CD4-positive, alpha-beta T cell treated with Interleukin-12 subunit alpha and Interleukin-12 subunit beta, for 1 hour (primary cell): Measurements from ENCODE around the gene TENM3.
"Not testable (repeated sequence)": the region's sequence is repeated elsewhere in the genome, so short reads cannot be mapped to it uniquely, and the experiment has no call there.

Source experiments
- DNase-seq: peaks from one replicate; pipeline ENCODE4 v3.0.0-alpha.2; 2020

The TENM3 gene

DNA sequence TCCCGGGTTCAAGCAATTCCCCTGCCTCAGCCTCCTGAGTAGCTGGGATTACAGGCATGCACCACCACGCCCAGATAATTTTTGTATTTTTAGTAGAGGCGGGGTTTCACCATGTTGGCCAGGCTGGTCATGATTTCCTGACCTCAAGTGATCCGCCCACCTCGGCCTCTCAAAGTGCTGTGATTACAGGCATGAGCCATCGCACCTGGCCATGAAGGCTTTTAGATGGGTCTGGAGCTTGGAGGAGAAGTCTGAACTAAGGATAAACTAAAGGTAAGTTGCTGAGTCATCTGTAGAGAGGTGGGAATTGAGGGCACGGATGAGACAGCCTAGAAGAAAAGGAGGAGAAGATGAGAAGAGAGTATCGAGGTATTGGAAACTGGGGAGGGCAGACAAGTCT is at the start of gene TENM3:
Gene TENM3 (plus strand): TSS at position 199 of the 400 bp plus-strand sequence. CDS start 80,619 bp downstream, outside the sequence.
- not testable (repeated sequence) for DNase-seq

DNA sequence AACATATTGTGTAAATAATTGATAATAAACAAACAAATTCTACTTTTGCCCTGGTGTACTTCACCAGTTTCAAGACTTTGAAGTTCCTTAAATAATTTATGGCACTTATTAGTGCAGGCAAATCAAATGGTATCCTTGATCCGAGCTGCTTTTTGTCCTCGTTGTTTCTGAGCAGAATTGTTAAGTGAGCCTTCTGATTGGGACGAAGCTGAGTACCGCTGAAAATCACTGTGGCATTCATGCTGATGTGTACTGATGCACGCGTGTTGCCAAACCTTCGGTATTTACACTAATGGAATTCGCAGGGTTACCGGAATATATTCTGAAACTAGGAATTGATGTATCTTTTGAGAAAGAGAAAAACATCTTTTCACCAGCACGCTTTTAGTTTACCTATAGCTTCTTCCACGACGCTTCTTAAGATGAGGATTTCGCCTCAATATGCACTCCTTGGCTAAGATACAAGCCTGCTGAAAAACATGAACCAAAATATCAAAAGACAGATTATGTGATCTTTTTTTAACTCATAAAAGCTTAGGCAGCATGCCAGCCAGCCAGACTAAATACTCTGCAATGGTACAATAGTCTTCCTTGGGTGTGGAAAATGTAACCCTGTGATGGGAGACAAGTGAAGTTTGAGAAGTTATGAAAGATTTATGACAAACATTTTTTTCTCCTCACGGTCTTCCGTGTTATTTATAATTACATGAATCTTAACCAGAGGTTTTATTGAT is 48.9 kb upstream of the TENM3 start:
- no peak for DNase-seq

DNA sequence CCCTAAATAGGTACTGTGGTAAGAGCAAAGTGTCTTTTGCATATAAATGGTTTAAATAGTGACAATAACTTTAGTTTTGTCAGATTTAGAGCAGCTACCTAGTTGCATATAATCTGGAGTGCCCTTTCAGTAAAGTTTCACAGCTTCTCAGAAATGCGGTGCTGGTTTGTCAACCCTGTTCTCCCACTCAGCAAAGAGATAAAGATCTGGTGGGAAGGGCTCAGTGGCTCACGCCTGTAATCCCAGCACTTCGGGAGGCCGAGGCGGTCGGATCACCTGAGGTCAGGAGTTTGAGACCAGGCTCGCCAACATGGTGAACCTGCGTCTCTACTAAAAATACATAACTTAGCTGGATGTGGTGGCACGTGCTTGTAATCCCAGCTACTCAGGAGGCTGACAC is 45.6 kb upstream of the TENM3 start:
- DNase-seq, result no peak

DNA sequence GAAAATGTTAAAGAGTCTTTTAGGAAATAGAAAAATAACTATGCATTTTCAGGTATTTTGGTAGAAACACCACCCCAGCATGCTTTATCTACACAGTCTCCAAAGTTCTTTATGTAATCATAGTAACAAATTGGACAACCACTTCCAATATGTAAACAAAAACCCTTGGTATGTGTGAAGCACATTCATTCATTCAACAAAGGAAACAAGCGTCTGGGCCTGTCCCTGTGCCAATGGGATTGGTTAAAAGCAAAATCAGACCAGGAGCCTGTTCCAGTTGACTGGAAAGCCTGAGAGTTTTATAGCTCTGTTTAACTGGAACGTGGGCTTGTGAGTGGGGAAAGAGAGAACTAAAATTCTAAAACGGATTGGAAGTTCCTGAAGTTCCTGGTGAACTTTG is 41.3 kb upstream of the TENM3 start:
- no peak for DNase-seq

DNA sequence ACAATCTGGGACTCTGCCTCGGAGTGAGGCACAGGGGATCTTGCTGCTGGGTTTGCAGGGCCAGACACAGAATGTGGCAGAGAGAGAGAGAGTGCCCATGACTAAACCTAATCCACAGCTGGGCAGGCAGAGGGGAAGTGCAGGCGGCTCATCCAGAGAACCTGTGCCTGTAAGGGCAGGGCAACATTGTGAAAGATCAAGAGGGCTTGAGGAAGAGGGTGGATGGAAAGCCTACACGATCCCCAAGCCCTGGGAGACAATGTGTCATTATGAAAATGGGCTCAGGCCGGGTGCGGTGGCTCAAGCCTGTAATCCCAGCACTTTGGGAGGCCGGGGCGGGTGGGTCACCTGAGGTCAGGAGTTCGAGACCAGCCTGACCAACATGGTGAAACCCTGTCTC is 40.6 kb upstream of the TENM3 start:
- no peak for DNase-seq

DNA sequence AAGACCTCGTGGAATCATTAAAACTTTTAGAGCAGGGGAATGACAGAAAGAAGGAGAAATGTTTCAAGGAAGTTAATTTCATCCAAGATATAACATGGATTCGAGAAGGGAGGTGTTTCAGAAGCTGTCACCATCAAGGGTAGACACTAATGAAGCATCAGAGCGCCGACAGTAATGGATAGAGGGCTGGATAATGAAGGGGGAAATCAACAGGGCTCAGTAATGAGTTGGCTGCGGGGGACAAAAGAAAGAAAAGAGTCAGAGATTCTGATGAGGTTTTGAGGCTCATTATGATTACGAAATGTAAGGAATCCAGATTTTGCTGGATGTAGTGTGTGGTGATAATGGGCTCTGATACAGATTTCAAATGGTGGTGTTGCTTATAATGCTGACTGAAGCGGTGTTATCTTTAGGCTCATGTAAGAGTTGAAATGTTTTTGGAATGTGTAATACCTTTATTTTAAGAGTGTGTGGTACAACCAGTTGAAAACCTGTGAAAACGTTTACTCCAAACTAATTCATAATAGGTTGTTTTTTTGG is 39.3 kb upstream of the TENM3 start:
- DNase-seq, result no peak

DNA sequence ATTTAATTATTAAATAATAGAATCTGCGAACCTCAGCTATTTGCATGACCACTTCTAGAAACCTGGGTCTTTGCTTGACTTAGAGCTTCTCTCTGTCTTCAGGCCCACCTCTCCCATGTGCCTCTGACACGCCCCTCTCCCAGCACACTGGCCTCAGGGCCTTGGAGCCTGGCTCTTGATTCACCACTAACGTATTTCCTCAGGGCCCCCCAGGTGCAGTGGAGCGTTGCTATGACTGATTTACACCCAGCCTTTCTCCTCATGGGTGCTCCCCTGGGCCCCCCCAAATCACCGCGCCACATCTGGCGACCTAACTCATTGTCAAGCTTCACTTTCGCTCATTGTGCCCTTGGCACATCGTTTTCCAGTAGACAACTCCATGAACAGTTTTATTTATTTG is 37.9 kb upstream of the TENM3 start:
- DNase-seq, result no peak

DNA sequence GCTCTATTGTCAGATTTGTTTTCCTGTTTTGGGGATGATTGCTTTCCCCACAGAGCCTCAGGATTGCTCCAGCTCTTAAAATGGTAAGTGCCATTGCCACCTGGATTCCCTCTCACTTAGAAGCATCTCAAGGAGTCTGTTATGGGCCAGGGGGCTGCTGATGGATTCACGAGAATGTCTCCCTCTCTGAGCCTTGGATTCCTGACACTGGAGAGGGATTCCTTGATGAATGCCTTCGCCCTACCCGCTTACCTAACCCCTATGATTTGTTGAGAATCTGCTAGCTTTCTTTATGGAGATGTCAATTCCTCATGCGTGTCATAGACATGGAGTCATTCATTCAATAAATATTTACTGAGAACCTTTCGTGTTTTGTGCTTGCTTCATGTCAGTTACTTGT is 36.9 kb upstream of the TENM3 start:
- DNase-seq, result no peak

DNA sequence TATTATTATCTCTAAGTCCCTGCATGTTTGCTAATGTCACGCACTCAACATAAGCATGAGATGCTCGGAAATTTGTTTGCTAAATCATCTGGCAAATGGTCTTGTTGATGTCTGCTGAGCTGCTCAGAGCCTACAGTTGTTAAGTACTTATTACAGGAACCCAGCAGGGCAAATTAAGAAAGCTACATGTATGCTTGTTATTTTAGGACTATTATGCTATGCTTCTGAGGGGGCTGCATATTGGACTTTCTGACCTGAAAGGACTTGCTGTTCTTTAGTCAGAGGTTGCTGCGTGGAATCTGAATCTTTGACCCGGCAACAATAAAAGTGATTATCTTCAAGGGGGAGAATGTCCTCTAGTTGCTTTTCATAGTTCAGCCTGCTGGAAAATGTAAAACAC is 36.3 kb upstream of the TENM3 start:
- DNase-seq, result no peak

DNA sequence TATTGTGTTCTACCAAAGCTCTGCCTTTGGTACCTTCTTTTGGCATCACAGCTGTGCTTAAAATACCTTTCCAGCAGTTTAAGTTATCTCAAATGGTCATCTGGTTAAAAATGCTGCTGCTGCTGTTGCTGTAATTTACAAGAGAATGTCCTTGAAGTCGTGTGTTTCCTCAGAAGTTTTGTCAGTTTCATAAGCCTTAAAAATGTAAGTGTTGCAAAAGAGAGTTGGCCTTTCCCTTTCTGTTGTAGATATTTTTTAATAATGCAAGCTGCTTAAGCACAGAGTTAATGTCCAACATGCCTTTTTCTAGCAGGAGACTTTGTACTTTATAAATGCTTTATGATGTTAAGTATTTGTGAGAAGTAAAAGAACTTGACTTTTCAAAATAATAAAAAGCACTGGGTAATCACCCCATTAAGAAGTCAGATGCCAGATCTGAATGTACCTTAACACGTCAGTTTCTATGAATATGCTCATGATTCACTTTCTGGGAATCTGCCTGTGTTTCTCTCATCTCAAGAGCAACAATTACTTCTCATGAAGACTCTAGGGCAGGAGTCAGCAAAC is 35.3 kb upstream of the TENM3 start:
- DNase-seq, result no peak

DNA sequence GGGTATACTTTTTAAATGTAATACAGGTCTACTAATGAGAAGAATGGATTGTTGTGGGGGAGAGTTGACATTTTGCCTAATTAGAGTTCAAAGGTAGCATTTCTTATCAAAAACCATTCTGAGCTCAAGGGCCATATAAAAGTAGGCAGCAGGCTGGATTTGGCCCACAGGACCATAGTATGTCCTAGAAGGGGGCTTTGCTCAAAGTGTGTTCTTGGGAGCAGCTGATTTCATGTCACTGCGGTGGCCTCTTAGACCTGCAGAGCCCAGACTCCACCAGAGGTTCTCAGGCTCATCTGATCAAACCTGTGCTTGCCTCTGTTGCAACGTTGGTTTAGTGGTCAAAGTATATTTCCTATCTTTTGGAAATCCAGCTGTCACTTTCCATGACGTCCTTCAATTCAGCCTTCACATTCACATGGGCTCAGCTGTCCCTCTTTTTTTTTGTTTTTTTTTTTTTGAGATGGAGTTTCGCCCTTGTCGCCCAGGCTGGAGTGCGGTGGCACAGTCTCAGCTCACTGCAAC is 34.6 kb upstream of the TENM3 start:
- DNase-seq, result no peak

DNA sequence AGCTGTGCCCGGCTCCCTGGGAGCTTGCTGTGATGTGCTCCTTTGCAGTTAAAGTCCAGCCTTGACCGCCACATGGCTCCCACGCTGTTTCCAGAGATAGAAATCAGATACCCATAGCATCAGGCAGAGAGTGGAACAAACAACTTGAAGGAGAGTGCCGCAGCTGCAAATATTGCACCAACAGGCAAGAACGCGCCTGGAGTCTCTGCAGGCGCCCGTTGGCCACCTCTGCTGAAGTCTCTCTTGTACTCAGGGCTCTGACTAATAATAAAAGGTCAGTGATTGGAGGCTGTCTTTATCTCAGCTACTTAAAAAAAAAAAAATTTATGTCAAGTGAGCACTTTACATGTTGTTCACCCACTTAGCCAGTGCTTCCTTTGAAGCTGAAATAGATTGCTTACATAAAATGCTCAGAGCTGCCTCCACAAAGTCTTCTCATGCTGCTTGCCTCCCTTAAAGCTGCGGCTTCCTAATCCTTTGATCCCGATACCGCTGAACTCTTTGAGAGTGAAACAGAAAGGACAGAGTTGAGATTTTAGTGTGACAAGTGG is 30.9 kb upstream of the TENM3 start:
- DNase-seq, result no peak

DNA sequence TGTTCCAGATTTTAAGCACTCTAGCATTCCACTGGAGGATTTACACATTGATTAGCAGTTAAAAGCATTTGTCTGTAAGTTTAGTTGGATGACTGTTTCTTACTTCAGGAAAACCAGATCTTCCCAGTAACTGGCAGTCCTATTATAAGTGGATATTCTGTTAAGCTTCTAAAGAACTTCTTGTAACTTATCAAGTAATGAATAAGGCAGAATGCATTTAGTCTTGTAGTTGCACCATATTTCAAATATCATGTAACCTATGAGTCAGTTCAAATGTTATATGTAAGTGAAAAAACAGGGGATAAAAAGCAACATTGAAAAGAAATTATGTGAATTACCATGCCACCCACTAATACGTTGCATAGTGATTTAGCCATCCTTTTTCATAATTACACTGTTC is 30.2 kb upstream of the TENM3 start:
- DNase-seq, result no peak

DNA sequence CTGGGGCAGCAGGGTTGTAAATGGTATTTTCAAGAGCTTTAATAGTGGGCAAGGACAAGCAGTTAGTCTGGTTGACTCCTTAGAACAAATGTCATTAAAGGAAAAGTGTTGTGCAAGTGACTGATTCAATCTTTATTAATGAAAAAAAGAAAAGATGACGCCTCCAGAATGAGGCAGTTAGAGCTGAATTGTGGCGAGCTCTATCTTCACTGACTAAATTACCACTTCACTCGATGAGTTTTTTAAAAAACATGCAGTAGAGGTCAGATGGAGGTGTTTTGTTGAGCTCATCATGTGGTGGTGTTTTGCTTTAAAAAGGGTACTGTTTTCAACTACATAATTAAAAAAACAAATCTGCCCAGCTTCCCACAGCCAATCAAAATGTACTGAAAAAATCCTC is 28.1 kb upstream of the TENM3 start:
- DNase-seq, result no peak

DNA sequence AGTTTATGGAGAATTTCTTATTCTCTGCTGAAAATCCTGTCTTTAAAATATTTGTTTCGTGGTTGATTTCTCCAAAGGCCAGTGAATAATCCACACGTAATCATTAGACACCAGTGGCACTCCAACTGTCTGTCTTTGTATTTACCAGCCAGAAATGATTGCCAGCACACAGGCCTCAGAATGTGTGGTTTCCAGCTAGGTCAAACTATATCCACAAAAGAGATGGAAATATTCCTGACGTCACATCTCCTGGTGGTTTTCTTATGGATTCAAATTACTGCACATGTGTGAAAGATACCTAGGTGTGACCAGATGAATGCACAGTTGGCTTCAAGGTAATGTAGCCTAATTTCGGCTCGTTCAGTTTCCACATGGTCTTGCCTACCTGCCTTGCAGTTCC is 27.2 kb upstream of the TENM3 start:
- DNase-seq, result no peak

DNA sequence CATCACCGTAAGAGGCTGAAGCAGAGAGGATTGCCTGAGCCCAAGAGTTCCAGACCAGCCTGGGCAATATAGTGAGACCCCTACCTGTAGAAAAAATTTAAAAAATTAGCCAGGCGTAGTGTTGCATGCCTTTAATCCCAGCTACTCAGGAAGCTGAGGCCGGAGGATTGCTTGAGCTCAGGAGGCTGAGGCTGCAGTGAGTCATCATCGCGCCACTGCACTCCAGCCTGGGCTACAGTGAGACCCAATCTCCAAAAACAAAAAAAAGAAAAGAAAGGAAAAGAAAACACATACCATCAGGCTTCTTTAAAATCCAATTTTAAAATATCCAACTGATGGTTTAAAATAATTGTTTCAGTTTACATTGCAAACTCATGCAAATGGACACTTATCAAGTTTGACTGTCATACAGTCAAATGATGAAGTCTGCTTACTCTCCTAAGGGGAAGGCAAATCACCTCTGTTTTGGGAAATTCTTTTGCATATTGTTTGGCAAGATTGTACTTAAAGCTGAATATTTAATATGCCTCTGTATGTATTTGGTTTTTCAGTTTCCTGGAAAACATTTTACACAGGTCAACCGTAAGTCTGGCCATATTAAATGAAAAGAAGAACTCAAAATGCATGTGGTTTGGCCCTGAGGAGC is 23.7 kb upstream of the TENM3 start:
- no peak for DNase-seq

DNA sequence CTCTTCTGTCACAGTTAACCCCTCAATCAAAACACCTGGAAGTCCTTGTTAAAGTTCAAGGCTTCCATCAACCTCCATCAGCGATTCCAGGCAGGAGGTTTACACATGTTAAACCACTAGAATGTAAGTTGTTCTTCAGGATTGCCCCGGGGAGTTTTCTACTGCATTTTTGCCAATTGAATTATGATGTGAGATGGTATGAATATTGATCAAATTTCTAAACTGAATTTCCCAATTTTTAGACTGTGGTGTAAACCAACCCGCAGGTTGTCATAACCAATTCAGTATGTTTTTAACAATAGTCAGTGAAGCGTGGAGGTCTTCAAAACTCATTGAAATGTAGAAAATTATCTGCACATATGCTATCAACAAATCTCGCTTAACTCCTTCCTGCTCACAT is 21.2 kb upstream of the TENM3 start:
- DNase-seq, result no peak

DNA sequence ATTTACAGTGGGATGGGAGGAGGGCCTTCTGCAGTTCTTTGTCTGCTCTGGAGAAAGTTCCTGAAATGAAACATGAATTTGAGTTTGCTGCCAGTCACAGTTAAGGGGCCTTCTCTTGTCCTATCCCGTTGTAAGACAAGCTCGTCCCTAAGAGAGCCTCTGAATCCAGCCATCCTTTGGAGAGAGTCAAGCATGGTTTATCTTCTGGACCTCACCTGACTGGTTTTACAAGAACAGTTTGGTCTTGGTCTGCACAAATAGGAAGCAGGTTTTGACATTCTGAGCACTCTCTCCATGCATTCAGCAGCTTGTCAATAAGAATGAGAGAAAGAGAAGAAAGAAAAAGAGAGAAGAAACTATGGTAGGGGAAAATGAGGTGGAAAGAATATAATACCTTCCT is 20.4 kb upstream of the TENM3 start:
- DNase-seq, result no peak

DNA sequence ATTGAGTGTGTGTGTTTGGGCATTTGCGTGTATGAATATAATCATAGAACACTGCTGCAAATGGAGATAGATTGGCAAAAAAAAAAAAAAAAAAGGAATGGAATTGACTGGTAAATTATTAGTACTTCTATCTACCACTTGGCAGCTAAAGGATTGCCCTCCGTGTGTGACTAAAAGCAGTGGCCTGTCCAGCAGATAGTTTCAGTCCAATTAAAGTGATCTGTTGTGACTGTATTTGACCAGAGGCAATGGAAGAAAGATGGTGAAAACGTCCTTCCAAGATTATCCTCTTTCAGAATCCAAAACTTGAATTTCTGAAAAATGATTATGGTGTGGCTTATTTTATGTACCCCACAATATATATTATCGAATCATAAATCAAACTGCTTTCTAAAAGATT is 19.5 kb upstream of the TENM3 start:
- DNase-seq, result no peak

DNA sequence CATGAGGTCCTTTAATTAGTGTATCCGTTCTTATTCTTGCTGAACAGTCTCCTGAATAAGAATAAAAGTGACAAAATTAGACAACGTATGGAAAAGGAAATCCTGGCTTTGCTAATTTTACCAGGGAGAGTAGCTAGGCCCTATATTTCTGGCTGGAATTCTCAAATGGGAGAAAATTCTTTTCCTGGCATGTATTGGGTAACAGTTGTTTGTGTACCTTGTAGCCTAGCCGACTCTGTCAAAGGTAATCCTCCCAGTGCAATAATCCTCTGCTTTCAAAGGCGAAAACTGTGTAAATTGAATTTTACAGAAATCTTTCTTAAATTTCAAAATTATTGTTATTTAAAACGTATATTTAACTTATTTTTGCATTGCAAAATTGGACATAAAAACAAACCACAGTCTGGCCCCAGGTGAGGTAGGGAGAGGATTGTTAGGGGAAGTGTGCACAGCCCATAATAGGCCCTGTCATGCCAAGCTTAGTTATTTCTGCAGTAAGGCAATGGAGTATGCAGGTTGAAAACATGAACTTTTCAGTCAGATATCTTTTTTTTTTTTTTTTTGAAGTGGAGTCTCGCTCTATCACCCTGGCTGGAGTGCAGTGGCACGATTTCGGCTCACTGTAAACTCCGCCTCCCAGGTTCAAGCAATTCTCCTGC is 18.9 kb upstream of the TENM3 start:
- DNase-seq, result no peak

DNA sequence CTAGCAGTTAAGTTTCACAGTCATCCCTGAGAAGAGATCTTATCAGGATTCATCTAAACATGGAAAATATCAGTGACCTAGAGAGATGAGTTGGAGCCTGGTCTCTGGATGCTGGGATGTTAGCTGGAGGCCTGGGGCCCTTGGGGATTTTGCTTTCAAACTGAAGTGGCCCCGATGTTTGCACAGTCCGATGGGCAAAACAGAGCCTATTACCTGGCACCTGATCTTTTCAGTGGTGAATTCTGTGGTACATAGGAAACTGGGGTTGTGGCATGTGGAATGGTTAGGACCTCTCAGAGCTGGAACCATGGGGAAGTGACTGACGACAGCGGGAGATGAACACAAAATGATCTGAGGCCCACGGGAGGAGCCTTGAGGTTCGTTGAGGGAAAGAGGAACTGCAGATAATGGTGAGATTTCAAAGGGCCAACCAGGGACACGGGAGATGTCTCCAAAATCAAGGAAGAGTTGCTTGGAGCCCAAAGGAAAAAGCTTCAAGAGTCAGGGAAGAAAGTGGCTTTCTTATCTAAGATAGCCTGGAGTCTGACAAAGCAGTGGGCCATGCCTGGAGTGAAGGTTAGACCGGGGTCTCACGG is 17.8 kb upstream of the TENM3 start:
- DNase-seq, result no peak

DNA sequence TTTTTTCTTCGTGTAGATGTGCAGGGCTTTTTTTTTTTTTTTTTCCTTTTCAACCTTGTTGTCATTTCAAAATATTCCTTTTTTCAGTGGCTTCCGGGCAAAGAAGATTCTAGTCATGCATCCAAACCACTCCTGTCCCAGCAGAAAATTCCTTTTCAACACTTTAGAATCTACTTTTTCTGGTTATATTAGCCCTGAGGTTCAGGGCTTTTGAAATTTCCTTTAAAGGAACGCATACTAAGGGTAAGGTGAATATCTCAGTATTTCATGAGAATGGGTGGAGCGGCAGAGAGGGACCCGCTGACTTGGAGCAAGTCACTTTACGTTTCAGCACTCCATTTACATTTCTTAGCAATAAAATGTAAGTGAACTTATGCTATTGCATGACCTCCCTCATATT is 15.6 kb upstream of the TENM3 start:
- no peak for DNase-seq
